ENCODE results near the gene SLC9C1. TPM values are rescaled to one million over a fixed set of nuclear protein-coding genes. Genes with fewer than 3 reads are reported as not detected.
A peak's percentile ranks its signal among the peaks of the same experiment; 100 is the strongest.

SLC9C1 gene
- total and polyA plus RNA-seq, 2 of the 4 experiments (the other 2 are of a cell fraction): not detected

DNA sequence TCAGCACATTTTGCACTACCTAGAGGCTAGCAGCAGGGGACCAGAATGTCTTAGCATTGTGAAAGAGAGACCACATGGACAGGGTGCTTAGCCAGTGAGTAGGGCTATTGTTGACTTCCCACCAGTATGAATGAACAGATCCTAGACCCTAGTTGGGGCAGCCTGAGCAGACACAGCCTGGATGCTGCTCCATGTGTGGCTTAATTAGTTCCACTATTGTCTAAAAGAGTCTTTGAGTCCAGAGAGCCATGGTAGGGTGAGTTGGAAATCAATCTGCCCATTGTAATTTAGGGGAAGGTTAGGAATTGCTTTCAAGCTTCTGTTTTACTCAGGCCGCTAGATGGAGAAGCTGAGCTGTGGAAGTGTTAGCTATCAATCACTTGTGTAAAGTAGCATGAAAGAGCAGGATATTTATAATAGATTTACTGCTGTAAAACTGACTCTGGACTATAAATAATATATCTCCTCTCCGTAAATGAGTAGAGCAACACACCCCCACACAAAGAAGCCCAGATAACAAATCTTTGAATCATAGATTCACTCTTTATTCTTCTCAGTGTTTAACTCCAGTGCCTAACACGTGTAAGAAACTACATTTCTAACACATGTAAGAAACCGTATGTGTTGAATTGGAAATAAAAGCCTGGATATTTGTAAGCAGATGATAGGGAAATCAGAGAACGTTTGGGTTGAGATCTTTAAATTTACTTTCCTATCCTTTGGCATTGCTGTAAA, 156.9 kb downstream of the SLC9C1 start:
- intact Hi-C loops (cut with micrococcal nuclease): loop anchor here (1.0 to 5.0 kb wide), 2 partner anchors 155 to 382 kb away; partner anchors contain the start of gene SLC9C1
- H3K79me1 ChIP-seq (ENCODE audit: low read depth in 1 of 2, low read length in 2 of 2): no peaks in the 10 kb centered on the region
- H2AFZ ChIP-seq (replicated peaks; ENCODE audit: low read length, poor library complexity): no peak overlapping the region
- no peak overlapping the region for H3K27ac ChIP-seq (ENCODE audit: insufficient read depth, low read length)
- H3K4ac ChIP-seq (ENCODE audit: low read depth, low read length): no peak overlapping the region
- no peaks in the 10 kb centered on the region for H4K20me1 ChIP-seq (ENCODE audit: insufficient read depth, low read length)
- no peaks in the 10 kb centered on the region for H3K9me3 ChIP-seq (ENCODE audit: control insufficient read depth, insufficient read depth, low read length)
- H3K23ac ChIP-seq (ENCODE audit: low read depth, low read length): no peak overlapping the region
- no peak overlapping the region for H3K14ac ChIP-seq (replicated peaks; ENCODE audit: low read depth, low read length)
- dilution Hi-C loops (cut with HindIII; ENCODE audit: low sequenced_read_pairs, unreplicated experiment): no loop called here
- H3K18ac ChIP-seq (ENCODE audit: low read depth, low read length): no peak overlapping the region
- BruUV-seq (replicated peaks): no TSS peak
- H3K56ac ChIP-seq (ENCODE audit: extremely low read depth, insufficient read depth, low read length): no peak overlapping the region
- H2BK5ac ChIP-seq (ENCODE audit: low read depth, low read length, poor library complexity, severe bottlenecking): no peak overlapping the region
- in situ Hi-C loops (cut with MboI; ENCODE audit: low sequenced_read_pairs): loop anchor here (25.0 kb wide), 1 partner anchor 375 kb away; no protein-coding TSS in a partner anchor
- ChIA-PET CTCF (interaction anchor here (0.9 to 2.0 kb wide), 4 partner anchors 9 to 157 kb away, joined by 3 to 7 read pairs (median 3); partner anchors contain the start of gene SLC9C1), POLR2A (ENCODE audit: unreplicated experiment) (no interaction called here)
- no peak overlapping the region for H2BK120ac ChIP-seq (ENCODE audit: low read depth, low read length)
- ATAC-seq (ENCODE audit: low read depth) (peak; percentile 74), DNase-seq (peak; percentile 34)
- no CpG with 5 or more reads among the region's 5 CpGs for WGBS, 2 experiments (ENCODE audit: extremely low coverage in 2 of 2, insufficient read length in 1 of 2)
- no peak for TF ChIP-seq NFE2L2 (IDR thresholded peaks at IDR 0.05; ENCODE audit: low read depth, low read length)
- TF ChIP-seq ELK1 (IDR thresholded peaks at IDR 0.05; ENCODE audit: borderline replicate concordance, low read depth, low read length): no peak
- no peak for TF ChIP-seq FOS (IDR thresholded peaks at IDR 0.05; ENCODE audit: low read depth, low read length)
- TF ChIP-seq, protein P1, sequence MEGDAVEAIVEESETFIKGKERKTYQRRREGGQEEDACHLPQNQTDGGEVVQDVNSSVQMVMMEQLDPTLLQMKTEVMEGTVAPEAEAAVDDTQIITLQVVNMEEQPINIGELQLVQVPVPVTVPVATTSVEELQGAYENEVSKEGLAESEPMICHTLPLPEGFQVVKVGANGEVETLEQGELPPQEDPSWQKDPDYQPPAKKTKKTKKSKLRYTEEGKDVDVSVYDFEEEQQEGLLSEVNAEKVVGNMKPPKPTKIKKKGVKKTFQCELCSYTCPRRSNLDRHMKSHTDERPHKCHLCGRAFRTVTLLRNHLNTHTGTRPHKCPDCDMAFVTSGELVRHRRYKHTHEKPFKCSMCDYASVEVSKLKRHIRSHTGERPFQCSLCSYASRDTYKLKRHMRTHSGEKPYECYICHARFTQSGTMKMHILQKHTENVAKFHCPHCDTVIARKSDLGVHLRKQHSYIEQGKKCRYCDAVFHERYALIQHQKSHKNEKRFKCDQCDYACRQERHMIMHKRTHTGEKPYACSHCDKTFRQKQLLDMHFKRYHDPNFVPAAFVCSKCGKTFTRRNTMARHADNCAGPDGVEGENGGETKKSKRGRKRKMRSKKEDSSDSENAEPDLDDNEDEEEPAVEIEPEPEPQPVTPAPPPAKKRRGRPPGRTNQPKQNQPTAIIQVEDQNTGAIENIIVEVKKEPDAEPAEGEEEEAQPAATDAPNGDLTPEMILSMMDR (conservative IDR thresholded peaks at IDR 0.05; ENCODE audit: low read depth, low read length): peak; percentile 53
- no peak for TF ChIP-seq RFX5 (IDR thresholded peaks at IDR 0.05; ENCODE audit: low read depth, low read length)
- peak; percentile 52 for TF ChIP-seq RAD21 (IDR thresholded peaks at IDR 0.05; ENCODE audit: low read length)
- TF ChIP-seq RCOR1 (IDR thresholded peaks at IDR 0.05; ENCODE audit: insufficient replicate concordance, low read length): no peak
- TF ChIP-seq, protein P2, sequence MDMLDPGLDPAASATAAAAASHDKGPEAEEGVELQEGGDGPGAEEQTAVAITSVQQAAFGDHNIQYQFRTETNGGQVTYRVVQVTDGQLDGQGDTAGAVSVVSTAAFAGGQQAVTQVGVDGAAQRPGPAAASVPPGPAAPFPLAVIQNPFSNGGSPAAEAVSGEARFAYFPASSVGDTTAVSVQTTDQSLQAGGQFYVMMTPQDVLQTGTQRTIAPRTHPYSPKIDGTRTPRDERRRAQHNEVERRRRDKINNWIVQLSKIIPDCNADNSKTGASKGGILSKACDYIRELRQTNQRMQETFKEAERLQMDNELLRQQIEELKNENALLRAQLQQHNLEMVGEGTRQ (IDR thresholded peaks at IDR 0.05; ENCODE audit: low read depth, low read length): no peak
- peak; percentile 24 for TF ChIP-seq SMC3 (IDR thresholded peaks at IDR 0.05; ENCODE audit: low read depth, low read length)
- no peak for TF ChIP-seq MXI1 (IDR thresholded peaks at IDR 0.05; ENCODE audit: borderline replicate concordance, low read depth, low read length)
- TF ChIP-seq CHD1 (IDR thresholded peaks at IDR 0.05; ENCODE audit: low read depth, low read length): no peak
- no peak for TF ChIP-seq BHLHE40 (IDR thresholded peaks at IDR 0.05; ENCODE audit: low read depth, low read length)
- TF ChIP-seq POLR2A (IDR thresholded peaks at IDR 0.05; ENCODE audit: low read depth, low read length): no peak
- no peak for TF ChIP-seq CEBPB (IDR thresholded peaks at IDR 0.05; ENCODE audit: low read depth, low read length)
- H3K4me2 ChIP-seq (ENCODE audit: low read depth, low read length): no peak overlapping the region
- H2BK15ac ChIP-seq (ENCODE audit: low read depth, low read length): no peak overlapping the region
- H3K27me3 ChIP-seq (ENCODE audit: control insufficient read depth, insufficient read depth, low read length): no peaks in the 10 kb centered on the region
- H3K9ac ChIP-seq (ENCODE audit: low read depth, low read length): no peak overlapping the region
- H2AK5ac ChIP-seq (ENCODE audit: low read depth, low read length): no peak overlapping the region
- H4K91ac ChIP-seq (ENCODE audit: insufficient read depth, low read depth, low read length): no peak overlapping the region
- no peaks in the 10 kb centered on the region for H3K36me3 ChIP-seq (ENCODE audit: control insufficient read depth, insufficient read depth, low read length)
- H2AK9ac ChIP-seq (replicated peaks; ENCODE audit: low read depth, low read length, poor library complexity): no peak overlapping the region
- H3K4me1 ChIP-seq (ENCODE audit: control insufficient read depth, insufficient read depth, low read length): no peaks in the 10 kb centered on the region
- no peak overlapping the region for H2BK20ac ChIP-seq (ENCODE audit: low read depth, low read length)
- no peaks in the 10 kb centered on the region for H3K9me1 ChIP-seq (ENCODE audit: insufficient read depth, low read length)
- no peak overlapping the region for H3K4me3 ChIP-seq (ENCODE audit: insufficient read depth, low read depth, low read length)
- no peak overlapping the region for H4K5ac ChIP-seq (ENCODE audit: low read depth, low read length)
- no peak overlapping the region for H4K8ac ChIP-seq (ENCODE audit: low read depth in 2 of 2, low read length in 2 of 2)

Data from IMR-90 (cell line).